ENCODE measurements around the gene NELL1. TPM values are rescaled to one million over a fixed set of nuclear protein-coding genes. Genes with fewer than 3 reads are reported as not detected.

NELL1 gene
- total and polyA plus RNA-seq, 10 donors: 0.20 TPM; not detected in 9

DNA sequence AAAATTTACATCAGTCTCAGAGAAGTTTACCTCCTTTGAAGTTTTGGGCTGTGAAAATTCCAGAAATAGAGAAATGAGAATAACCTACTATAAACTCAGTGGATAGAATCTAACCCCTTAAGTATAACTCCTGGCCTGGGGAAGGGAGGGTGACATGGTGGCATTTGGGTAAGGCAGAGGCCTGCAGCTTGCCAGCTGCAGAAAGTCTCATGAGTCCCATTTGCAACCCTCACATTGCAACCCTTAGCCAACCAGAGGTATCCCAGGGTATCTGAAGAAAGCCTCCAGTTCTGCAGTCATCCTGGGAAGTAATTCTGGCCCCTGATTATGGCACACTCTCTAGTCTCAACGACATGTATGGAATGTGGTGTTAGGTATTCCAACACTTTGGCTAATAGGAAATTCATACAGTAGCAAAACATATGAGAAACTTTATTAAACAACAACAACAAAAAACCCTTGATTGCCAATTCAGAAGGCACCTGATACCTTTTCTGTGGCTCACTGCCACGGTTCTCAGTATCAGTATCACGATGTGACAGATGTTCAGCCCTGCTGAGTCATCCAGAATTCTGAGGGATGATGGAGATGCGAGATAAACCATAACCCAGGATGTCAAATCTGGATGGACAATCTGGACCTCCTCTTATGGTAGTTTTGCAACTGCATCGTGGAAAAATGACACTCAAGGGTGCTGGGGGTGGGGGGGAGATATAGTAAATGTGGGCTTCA lies 743.4 kb downstream of the NELL1 start:
- DNase-seq: no peak
- Histone ChIP-seq H3K9me3 (peaks cover 0 to 19% (median 0%) of the 10 kb centered on the region in 8 donors), H3K36me3 (no peaks in the 10 kb centered on the region), H3K27ac (no peak overlapping the region), H3K27me3 (replicated peaks in 1 of 7) (no peaks in the 10 kb centered on the region), H3K4me3 (no peak overlapping the region), H3K4me1 (no peaks in the 10 kb centered on the region)
- TF ChIP-seq, protein P1, sequence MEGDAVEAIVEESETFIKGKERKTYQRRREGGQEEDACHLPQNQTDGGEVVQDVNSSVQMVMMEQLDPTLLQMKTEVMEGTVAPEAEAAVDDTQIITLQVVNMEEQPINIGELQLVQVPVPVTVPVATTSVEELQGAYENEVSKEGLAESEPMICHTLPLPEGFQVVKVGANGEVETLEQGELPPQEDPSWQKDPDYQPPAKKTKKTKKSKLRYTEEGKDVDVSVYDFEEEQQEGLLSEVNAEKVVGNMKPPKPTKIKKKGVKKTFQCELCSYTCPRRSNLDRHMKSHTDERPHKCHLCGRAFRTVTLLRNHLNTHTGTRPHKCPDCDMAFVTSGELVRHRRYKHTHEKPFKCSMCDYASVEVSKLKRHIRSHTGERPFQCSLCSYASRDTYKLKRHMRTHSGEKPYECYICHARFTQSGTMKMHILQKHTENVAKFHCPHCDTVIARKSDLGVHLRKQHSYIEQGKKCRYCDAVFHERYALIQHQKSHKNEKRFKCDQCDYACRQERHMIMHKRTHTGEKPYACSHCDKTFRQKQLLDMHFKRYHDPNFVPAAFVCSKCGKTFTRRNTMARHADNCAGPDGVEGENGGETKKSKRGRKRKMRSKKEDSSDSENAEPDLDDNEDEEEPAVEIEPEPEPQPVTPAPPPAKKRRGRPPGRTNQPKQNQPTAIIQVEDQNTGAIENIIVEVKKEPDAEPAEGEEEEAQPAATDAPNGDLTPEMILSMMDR (IDR thresholded peaks at IDR 0.05 in 8 of 11, conservative IDR thresholded peaks at IDR 0.05 in 3 of 11): no peak
- TF ChIP-seq POLR2A (IDR thresholded peaks at IDR 0.05) (no peak), POLR2AphosphoS5 (IDR thresholded peaks at IDR 0.05) (no peak)
- WGBS, 5 donors: 38 to 53% (median 39%) methylated on average over 5 of the region's 5 CpGs
- intact Hi-C loops (cut with DNase I; ENCODE audit: low total_unique reads): no loop called here

DNA sequence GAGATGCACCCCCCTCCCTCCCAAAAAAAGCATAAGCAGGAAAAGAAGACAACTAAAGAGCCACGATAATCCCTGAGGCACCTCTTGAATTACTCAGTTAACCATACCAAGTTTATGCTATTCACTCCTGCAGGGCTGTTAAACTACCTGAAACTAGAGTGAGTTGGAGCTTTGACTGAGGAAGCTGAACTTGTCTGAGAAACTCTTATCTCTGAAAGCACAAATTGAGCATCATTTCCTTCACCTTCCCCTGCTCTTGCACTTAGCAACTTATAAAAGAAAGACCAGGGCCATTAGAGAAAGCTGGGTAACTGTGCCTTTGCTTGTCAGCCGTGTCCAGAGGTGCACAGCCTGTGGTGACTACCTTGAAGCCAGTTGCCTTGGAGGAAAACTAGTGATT lies 745.6 kb downstream of the NELL1 start:
- Histone ChIP-seq H3K27ac (no peak overlapping the region), H3K36me3 (no peaks in the 10 kb centered on the region), H3K4me3 (no peak overlapping the region), H3K27me3 (replicated peaks in 1 of 7) (no peaks in the 10 kb centered on the region), H3K9me3 (peaks cover 0 to 14% (median 0%) of the 10 kb centered on the region in 8 donors), H3K4me1 (no peaks in the 10 kb centered on the region)
- intact Hi-C loops (cut with DNase I; ENCODE audit: low total_unique reads): no loop called here
- DNase-seq: no peak
- 17 to 27% (median 22%) methylated on average over 2 of the region's 2 CpGs for WGBS, 5 donors
- no peak for TF ChIP-seq POLR2A (IDR thresholded peaks at IDR 0.05)
- no peak for TF ChIP-seq POLR2AphosphoS5 (IDR thresholded peaks at IDR 0.05)
- TF ChIP-seq, protein P1 (IDR thresholded peaks at IDR 0.05 in 8 of 11, conservative IDR thresholded peaks at IDR 0.05 in 3 of 11): no peak

DNA sequence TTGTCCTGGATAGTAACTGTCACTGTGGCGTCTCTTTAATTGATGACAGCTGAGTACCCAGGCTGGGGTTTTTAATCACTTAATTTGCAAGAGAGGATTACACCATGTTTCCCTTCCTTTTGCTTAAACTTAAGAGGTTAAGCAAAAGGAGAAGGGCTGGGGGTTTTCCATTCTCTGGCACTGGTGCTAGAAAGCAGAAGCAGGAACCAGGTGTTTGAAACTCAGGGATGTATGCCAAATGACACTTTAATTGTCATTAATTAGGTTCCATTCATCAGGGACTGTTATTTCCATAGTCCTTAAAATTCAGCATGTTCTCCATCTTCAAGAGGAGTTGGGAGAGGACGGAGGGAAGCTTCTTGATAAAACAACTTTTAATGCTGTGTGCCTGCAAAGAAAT lies 746.2 kb downstream of the NELL1 start:
- no peak for DNase-seq
- no peak overlapping the region for H3K27ac ChIP-seq
- H3K9me3 ChIP-seq: peaks cover 0 to 8% (median 0%) of the 10 kb centered on the region in 8 donors
- intact Hi-C loops (cut with DNase I; ENCODE audit: low total_unique reads): no loop called here
- H3K4me3 ChIP-seq: no peak overlapping the region
- TF ChIP-seq POLR2AphosphoS5 (IDR thresholded peaks at IDR 0.05) (no peak), POLR2A (IDR thresholded peaks at IDR 0.05) (no peak)
- TF ChIP-seq, protein P1 (IDR thresholded peaks at IDR 0.05 in 8 of 11, conservative IDR thresholded peaks at IDR 0.05 in 3 of 11): no peak
- WGBS, 5 donors: 27 to 46% (median 36%) methylated on average over 2 of the region's 2 CpGs
- H3K4me1 ChIP-seq: no peaks in the 10 kb centered on the region
- no peaks in the 10 kb centered on the region for H3K36me3 ChIP-seq
- no peaks in the 10 kb centered on the region for H3K27me3 ChIP-seq (replicated peaks in 1 of 7)

DNA sequence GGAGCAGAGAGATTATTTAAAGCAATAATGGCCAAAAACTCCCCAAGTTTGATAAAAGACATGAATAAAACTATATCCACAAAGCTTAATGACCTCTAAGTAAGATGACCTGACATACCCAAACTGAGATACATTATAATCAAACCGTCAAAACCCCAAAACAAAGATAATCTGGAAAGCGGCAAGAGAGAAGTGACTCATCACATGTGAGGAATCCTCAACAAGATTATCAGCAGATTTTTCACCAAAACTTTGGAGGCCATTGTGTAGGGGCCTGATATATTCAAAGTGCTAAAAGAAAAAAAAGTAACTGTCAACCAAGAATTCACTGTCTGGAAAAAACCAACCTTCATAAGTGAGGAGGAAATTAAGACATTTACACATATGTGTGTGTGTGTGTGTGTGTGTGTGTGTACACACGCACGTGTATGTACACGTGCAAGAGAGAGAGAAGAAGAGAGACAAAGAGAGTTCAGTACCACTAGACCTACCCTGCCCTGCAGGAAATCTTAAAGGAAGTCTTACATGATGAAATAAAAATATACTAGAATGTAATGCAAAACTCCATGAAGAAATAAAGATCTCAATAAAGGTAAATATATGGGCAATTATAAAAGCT lies 752.4 kb downstream of the NELL1 start:
- Histone ChIP-seq H3K9me3 (peaks cover 0 to 5% (median 0%) of the 10 kb centered on the region in 8 donors), H3K27ac (no peak overlapping the region), H3K4me1 (no peaks in the 10 kb centered on the region), H3K4me3 (no peak overlapping the region), H3K36me3 (no peaks in the 10 kb centered on the region), H3K27me3 (replicated peaks in 1 of 7) (no peaks in the 10 kb centered on the region)
- DNase-seq: no peak
- intact Hi-C loops (cut with DNase I; ENCODE audit: low total_unique reads): no loop called here
- TF ChIP-seq POLR2A (IDR thresholded peaks at IDR 0.05) (no peak), POLR2AphosphoS5 (IDR thresholded peaks at IDR 0.05) (no peak)
- TF ChIP-seq, protein P1 (IDR thresholded peaks at IDR 0.05 in 8 of 11, conservative IDR thresholded peaks at IDR 0.05 in 3 of 11): no peak
- WGBS, 5 donors: 77 to 88% (median 79%) methylated on average over 5 of the region's 5 CpGs

Data from spleen (tissue), 11 donors.